ENCODE data around the gene GOLGA8B.

DNA sequence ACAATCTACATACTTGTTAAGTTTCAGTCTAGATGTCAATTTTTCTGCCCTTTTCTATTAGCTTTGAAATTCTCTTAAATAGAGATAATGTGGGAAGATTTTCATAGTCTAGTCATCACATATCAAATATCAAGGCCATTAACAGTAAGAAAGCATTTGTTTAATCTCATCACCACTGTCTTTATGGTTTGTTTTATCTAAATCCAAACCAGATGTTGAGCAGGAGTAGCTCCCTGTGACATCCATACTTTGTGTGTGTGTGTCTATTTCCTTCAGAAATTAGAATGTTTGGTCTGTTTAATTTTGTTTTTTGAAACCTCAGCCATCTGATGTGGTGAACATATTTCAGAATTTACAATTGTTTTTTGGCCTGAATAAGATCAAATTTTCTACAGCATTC is 23.1 kb upstream of the GOLGA8B start:
- TF ChIP-seq, protein P1, sequence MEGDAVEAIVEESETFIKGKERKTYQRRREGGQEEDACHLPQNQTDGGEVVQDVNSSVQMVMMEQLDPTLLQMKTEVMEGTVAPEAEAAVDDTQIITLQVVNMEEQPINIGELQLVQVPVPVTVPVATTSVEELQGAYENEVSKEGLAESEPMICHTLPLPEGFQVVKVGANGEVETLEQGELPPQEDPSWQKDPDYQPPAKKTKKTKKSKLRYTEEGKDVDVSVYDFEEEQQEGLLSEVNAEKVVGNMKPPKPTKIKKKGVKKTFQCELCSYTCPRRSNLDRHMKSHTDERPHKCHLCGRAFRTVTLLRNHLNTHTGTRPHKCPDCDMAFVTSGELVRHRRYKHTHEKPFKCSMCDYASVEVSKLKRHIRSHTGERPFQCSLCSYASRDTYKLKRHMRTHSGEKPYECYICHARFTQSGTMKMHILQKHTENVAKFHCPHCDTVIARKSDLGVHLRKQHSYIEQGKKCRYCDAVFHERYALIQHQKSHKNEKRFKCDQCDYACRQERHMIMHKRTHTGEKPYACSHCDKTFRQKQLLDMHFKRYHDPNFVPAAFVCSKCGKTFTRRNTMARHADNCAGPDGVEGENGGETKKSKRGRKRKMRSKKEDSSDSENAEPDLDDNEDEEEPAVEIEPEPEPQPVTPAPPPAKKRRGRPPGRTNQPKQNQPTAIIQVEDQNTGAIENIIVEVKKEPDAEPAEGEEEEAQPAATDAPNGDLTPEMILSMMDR (IDR thresholded peaks at IDR 0.05; ENCODE audit: low read depth, low read length) = no peak
- TF ChIP-seq EZH2phosphoT487 (IDR thresholded peaks at IDR 0.05; ENCODE audit: low read depth) = no peak

Measured in OCI-LY3 (cell line).